HEK293T (cell line): ENCODE measurements around the gene NDUFA8.

Source experiments
- FOXK2 ChIP-seq: fragments of 450-650 bp; IDR thresholded peaks from 2 replicates; pipeline ENCODE4 v1.6.1; 2016; ENCODE audit warnings: mild to moderate bottlenecking
- L3MBTL2 ChIP-seq: fragments of 450-650 bp; conservative IDR thresholded peaks from 2 replicates; pipeline ENCODE4 v1.6.1; 2016; ENCODE audit warnings: mild to moderate bottlenecking
- NFRKB ChIP-seq: fragments of 450-650 bp; IDR thresholded peaks from 2 replicates; pipeline ENCODE4 v1.6.1; 2016; ENCODE audit warnings: mild to moderate bottlenecking, moderate library complexity

- no peak for TF ChIP-seq FOXK2
- TF ChIP-seq L3MBTL2, result no peak
- TF ChIP-seq NFRKB, result no peak
Measured at GRCh38 chr9:122128969-122129343, 30.6 kb downstream of the NDUFA8 start.
